Left ventricle myocardium inferior (tissue), 1 donor: ENCODE results near the gene SLC2A10. TPM values are rescaled to one million over a fixed set of nuclear protein-coding genes. Genes with fewer than 3 reads are reported as not detected.

Experiments used
- DNase-seq: peaks from one replicate; pipeline ENCODE4 v3.0.0-alpha.2; 2020
- H3K27ac ChIP-seq: fragments of 200-600 bp; replicated peaks from 2 replicates; pipeline ENCODE4 v1.8.0; 2021
- H3K27me3 ChIP-seq: fragments of 200-600 bp; 2 replicates; pipeline ENCODE4 v1.8.0; 2021; ENCODE audit warnings: low read depth
- H3K36me3 ChIP-seq: fragments of 200-600 bp; 2 replicates; pipeline ENCODE4 v1.8.0; 2021
- H3K4me1 ChIP-seq: fragments of 200-600 bp; 2 replicates; pipeline ENCODE4 v1.8.0; 2021
- H3K4me3 ChIP-seq: fragments of 200-600 bp; 2 replicates; pipeline ENCODE4 v1.8.0; 2021; ENCODE audit warnings: mild to moderate bottlenecking, moderate library complexity
- H3K9me3 ChIP-seq: fragments of 200-600 bp; replicated peaks from 2 replicates; pipeline ENCODE4 v1.8.0; 2021
- intact Hi-C: fragments of 100-400 bp; cut with micrococcal nuclease; formaldehyde crosslinking; loops from one replicate; pipeline ENCODE4 v1.11.0; 2022
- total RNA-seq: library from RNA; stranded (reverse); fragmentation: NEBNext Ultra II Directional; extraction: Animal tissue kit (Norgen Biotek cat#: 25700); gene quantifications from one replicate; pipeline ENCODE4 v1.2.1, GENCODE V29; 2021
- TF ChIP-seq, protein P1 (sequence below): fragments of 200-600 bp; IDR thresholded peaks from 2 replicates; pipeline ENCODE4 v1.8.0; 2021; ENCODE audit warnings: antibody characterized with exemption, mild to moderate bottlenecking, borderline replicate concordance
- donor health status: DM: no; HTN: yes; CAD: no; lungs with severe emphysema.

SLC2A10 gene
- total RNA-seq, 1 donor from 2014 or later = 2.8 TPM

DNA sequence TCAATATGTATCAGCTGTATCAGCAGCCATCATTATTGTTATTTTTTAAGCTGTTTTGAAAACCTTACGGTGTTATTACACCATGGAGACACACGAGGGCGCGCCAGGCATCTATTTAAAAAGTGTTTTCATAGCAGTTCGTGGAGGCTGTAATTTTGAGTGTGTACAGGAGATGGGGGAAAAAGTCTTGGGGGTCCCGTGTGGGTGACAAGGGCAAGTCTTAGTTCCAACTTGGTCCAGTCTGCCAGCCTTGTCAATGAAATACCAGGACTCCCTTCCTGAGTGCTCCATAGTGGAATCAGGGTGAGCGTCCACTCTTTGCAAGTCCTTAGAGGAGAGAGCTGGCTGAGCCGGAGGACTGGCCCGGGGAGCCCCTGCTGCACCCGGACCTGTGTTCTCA is 43.3 kb downstream of the SLC2A10 start:
- Histone ChIP-seq H3K27ac (no peak overlapping the region), H3K36me3 (no peaks in the 10 kb centered on the region), H3K4me3 (no peak overlapping the region), H3K9me3 (no peaks in the 10 kb centered on the region), H3K4me1 (no peaks in the 10 kb centered on the region), H3K27me3 (peaks cover 42% of the 10 kb centered on the region)
- intact Hi-C loops = loop anchor here (10.0 kb wide), 1 partner anchor 402 kb away; no protein-coding TSS in a partner anchor
- peak; percentile 24 for DNase-seq
- TF ChIP-seq, protein P1, sequence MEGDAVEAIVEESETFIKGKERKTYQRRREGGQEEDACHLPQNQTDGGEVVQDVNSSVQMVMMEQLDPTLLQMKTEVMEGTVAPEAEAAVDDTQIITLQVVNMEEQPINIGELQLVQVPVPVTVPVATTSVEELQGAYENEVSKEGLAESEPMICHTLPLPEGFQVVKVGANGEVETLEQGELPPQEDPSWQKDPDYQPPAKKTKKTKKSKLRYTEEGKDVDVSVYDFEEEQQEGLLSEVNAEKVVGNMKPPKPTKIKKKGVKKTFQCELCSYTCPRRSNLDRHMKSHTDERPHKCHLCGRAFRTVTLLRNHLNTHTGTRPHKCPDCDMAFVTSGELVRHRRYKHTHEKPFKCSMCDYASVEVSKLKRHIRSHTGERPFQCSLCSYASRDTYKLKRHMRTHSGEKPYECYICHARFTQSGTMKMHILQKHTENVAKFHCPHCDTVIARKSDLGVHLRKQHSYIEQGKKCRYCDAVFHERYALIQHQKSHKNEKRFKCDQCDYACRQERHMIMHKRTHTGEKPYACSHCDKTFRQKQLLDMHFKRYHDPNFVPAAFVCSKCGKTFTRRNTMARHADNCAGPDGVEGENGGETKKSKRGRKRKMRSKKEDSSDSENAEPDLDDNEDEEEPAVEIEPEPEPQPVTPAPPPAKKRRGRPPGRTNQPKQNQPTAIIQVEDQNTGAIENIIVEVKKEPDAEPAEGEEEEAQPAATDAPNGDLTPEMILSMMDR = peak; percentile 78

DNA sequence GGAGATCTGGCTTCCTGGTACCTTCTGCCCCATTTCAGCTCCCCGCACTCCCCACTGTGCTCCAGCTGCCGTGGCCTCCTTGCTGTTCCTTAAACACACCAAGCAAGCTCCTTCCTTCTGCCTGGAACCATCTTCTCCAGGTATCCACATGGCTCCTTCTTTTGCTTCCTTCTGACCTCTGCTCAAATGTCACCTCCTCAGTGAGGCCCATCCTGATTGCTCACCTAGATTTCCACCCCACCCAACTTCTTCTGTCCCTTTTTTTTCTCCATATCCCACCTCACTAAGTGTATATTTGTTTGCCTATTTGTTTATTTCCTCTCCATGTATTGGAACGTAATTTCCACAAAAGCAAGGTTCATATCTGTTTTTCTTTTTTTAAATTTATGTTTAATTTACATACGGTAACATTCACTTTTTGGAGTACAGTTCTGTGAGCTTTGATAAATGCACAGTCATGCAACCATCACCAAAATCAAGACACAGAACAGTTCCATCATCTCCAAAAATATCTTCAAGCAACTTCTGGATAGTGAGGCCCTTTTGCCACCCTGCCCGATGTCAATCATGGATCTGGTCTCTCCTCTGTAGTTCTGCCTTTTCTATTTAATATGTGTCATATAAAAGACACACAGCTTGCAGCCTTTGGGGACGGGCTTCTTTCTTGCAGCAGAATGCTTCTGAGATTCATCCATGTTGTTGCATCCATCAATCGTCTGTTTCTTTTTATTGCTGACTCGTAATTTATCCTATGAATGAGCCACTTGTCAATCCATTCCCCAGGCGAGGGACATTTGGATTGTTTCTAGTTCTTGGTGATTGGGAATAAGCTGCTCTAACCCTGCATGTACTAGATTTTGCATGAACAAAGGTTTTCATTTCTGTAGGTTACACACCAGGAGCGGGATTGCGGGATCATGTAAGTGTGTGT is 46.3 kb downstream of the SLC2A10 start:
- no peak overlapping the region for H3K27ac ChIP-seq
- H3K9me3 ChIP-seq = no peaks in the 10 kb centered on the region
- DNase-seq = no peak
- peaks cover 33% of the 10 kb centered on the region for H3K27me3 ChIP-seq
- intact Hi-C loops = loop anchor here (10.0 kb wide), 1 partner anchor 399 kb away; no protein-coding TSS in a partner anchor
- no peak overlapping the region for H3K4me3 ChIP-seq
- H3K36me3 ChIP-seq = no peaks in the 10 kb centered on the region
- TF ChIP-seq, protein P1 = no peak
- peaks cover 4% of the 10 kb centered on the region for H3K4me1 ChIP-seq

DNA sequence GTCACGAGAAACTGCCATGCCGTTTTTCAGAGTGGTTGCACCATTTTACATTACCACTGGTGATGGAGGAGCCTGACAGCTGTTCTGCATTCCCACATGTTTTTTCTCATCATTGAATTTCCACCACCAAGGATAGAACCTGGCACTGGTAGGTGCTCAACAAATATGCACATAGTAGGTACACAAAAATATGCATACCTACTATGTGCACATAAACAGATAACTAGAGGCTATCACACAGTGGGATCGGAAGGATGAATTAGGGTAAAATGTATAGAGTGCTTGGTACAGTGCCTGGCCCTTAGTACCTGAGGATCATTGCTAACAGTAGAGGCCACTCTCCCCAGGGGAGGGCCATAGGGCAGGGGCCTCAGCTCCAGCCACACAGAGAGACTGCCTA is 47.0 kb downstream of the SLC2A10 start:
- DNase-seq = no peak
- intact Hi-C loops = loop anchor here (10.0 kb wide), 1 partner anchor 398 kb away; no protein-coding TSS in a partner anchor

DNA sequence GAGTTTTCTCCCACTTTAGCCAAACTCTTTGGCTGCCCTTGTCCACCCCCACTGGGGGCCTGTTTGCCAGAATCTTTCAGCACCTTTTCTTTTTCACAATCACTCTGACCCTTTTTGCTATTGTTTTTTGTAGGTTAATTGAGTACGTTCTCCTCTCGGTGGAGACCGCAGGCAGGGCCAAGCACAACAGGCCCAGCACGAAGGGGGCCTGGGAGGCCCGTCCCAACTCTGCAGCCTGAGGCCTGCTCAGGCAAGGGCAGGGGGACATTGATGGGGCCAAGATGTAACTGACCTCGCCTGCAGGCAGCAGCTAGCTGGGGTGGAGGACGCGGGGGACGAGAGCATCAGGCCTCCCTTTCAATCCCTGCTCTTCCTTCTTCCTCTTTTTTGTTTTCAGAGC is 47.7 kb downstream of the SLC2A10 start:
- H3K27me3 ChIP-seq = peaks cover 31% of the 10 kb centered on the region
- no peak overlapping the region for H3K4me3 ChIP-seq
- peaks cover 4% of the 10 kb centered on the region for H3K4me1 ChIP-seq
- TF ChIP-seq, protein P1 = no peak
- no peak overlapping the region for H3K27ac ChIP-seq
- intact Hi-C loops = loop anchor here (10.0 kb wide), 1 partner anchor 398 kb away; no protein-coding TSS in a partner anchor
- no peak for DNase-seq
- H3K36me3 ChIP-seq = no peaks in the 10 kb centered on the region
- no peaks in the 10 kb centered on the region for H3K9me3 ChIP-seq

More for the DNA sequence above, 47.0 kb downstream of the SLC2A10 start:
- TF ChIP-seq, protein P1 = no peak
- no peak overlapping the region for H3K4me3 ChIP-seq
- no peaks in the 10 kb centered on the region for H3K9me3 ChIP-seq
- peaks cover 4% of the 10 kb centered on the region for H3K4me1 ChIP-seq
- H3K27ac ChIP-seq = no peak overlapping the region
- peaks cover 31% of the 10 kb centered on the region for H3K27me3 ChIP-seq
- H3K36me3 ChIP-seq = no peaks in the 10 kb centered on the region

DNA sequence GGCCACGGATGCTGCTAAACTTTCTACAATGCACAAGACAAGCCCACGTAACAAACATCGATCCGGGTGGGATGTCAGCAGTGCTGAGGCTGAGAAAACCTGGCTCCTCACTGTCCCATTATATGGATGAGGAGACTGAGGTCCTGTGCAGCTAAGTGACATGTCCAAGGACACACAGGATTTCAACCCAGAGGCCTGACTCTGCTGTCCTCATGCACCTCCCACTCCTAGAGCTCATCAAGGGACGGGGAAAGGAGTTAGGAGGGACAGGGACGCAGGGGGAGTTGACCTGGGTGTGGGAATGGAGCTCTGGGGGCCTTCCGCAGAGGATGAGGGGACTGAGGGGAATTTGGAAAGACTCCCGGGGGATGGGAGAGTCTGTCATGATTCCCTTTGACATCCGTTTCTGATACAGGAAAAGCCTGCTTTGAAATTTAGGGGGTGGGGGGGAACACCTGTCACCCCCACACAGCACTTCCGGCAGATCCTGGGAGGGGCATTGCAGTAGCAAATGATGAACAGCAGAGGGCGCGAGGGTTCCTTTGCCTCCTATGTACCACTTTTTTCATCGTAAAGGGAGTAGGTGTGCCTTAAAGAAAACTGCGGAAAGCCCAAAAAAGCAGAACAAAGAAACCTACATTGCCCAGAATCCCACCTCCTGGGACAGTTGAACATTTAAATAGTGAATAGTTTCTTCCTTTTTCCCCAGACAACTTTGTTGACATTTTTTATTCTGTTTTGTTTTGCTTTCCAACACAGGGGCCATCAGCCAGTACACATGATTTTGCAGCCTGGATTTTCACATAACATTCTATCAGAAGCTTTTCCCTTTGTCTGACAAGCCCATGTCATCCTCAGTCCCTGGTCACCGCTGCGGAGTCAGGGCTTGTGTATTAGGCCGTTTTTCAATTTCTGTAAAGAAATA is 48.6 kb downstream of the SLC2A10 start:
- no peak overlapping the region for H3K27ac ChIP-seq
- no peaks in the 10 kb centered on the region for H3K9me3 ChIP-seq
- TF ChIP-seq, protein P1 = peak; percentile 94
- DNase-seq = peak; percentile 30
- H3K27me3 ChIP-seq = peaks cover 28% of the 10 kb centered on the region
- intact Hi-C loops = loop anchor here (10.0 kb wide), 1 partner anchor 397 kb away; no protein-coding TSS in a partner anchor
- H3K36me3 ChIP-seq = no peaks in the 10 kb centered on the region
- no peak overlapping the region for H3K4me3 ChIP-seq
- H3K4me1 ChIP-seq = peaks cover 4% of the 10 kb centered on the region
